Vagina (tissue), 2 donors: ENCODE results near the gene BAX. TPM values are rescaled to one million over a fixed set of nuclear protein-coding genes. Genes with fewer than 3 reads are reported as not detected.

ENCODE experiments used
- DNase-seq, 2 donors: peaks; one replicate each; pipeline ENCODE4 v3.0.0-alpha.2; 2017; ENCODE audit errors: extremely low spot score in 2 of 2
- H3K27ac ChIP-seq: fragments of 200-600 bp; sonication (generic); one replicate; pipeline ENCODE4 v1.5.1; 2019
- H3K27me3 ChIP-seq: fragments of 200-600 bp; sonication (generic); one replicate; pipeline ENCODE4 v1.5.1; 2019
- H3K36me3 ChIP-seq, 2 donors: fragments of 200-600 bp; sonication (generic); one replicate each; pipeline ENCODE4 v1.5.1; 2017 to 2019
- H3K4me1 ChIP-seq: fragments of 200-600 bp; sonication (generic); one replicate; pipeline ENCODE4 v1.5.1; 2019
- H3K4me3 ChIP-seq, 2 donors: fragments of 200-600 bp; sonication (generic); 1 replicate in 1 of 2; 2 replicates in 1 of 2; pipeline ENCODE4 v1.5.1; 2016 to 2019
- H3K9me3 ChIP-seq: fragments of 200-600 bp; sonication (generic); one replicate; pipeline ENCODE4 v1.5.1; 2019
- POLR2A ChIP-seq, 2 donors: fragments of 450-650 bp; IDR thresholded peaks; one replicate each; pipeline ENCODE4 v1.6.1; 2017; ENCODE audit warnings: antibody characterized with exemption in 2 of 2, mild to moderate bottlenecking in 2 of 2, moderate library complexity in 2 of 2
- POLR2AphosphoS5 ChIP-seq, 2 donors: sonication (generic); formaldehyde crosslinking; IDR thresholded peaks; one replicate each; pipeline ENCODE4 v1.9.0; 2017; ENCODE audit warnings: antibody characterized with exemption in 2 of 2, mild to moderate bottlenecking in 2 of 2, low read depth in 1 of 2; ENCODE audit not compliant: insufficient read depth in 1 of 2
- intact Hi-C: fragments of 100-400 bp; cut with DNase I; formaldehyde crosslinking; loops from one replicate; pipeline ENCODE4 v1.15.1; 2023
- total RNA-seq: library from RNA; depleted of rRNA; stranded (reverse); fragments of >200 nt; gene quantifications from one replicate; pipeline ENCODE4 v1.2.3, GENCODE V29; 2016
- TF ChIP-seq, protein P1 (sequence below), 3 experiments: fragments of 450-650 bp in 2 of 3; fragments of 200-600 bp in 1 of 3; sonication (generic) in 1 of 3; IDR thresholded peaks; one replicate each; pipeline ENCODE4 v1.5.1; 2017 to 2019; ENCODE audit warnings: antibody characterized with exemption in 3 of 3, mild to moderate bottlenecking in 2 of 3, moderate library complexity in 2 of 3

BAX gene
- total RNA-seq, 1 donor from 2014 or later, result 52.3 TPM

DNA sequence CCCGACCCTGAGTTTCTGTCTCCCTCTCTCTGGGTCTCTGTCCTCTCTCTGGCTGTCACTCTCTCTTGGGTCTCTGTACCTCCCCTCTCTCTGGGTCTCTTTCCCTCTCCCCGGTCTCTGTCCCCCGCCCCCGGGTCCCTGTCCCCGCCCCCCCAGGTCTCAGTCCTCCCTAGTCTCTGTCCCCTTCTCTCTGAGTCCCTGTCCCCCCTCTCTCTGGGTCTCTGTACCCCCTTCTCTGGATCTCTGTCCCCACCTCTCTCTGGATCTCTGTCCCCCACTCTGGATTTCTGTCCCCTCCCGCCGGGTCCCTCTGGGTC, 8.1 kb downstream of the BAX start:
- intact Hi-C loops, result loop anchor here (10.0 kb wide), 2 partner anchors 88 to 328 kb away; partner anchors contain the start of genes DBP and PPP1R15A
- no peak for DNase-seq
- Histone ChIP-seq H3K4me1 (peaks cover 49% of the 10 kb centered on the region), H3K27me3 (no peaks in the 10 kb centered on the region), H3K36me3 (peaks cover 0 to 8% of the 10 kb centered on the region in 2 donors), H3K9me3 (no peaks in the 10 kb centered on the region), H3K4me3 (no peak overlapping the region), H3K27ac (peak overlapping the region; percentile 96)
- no peak for TF ChIP-seq POLR2A (IDR thresholded peaks at IDR 0.05)
- no peak for TF ChIP-seq POLR2AphosphoS5 (IDR thresholded peaks at IDR 0.05; ENCODE audit: insufficient read depth in 1 of 2, low read depth in 1 of 2)

DNA sequence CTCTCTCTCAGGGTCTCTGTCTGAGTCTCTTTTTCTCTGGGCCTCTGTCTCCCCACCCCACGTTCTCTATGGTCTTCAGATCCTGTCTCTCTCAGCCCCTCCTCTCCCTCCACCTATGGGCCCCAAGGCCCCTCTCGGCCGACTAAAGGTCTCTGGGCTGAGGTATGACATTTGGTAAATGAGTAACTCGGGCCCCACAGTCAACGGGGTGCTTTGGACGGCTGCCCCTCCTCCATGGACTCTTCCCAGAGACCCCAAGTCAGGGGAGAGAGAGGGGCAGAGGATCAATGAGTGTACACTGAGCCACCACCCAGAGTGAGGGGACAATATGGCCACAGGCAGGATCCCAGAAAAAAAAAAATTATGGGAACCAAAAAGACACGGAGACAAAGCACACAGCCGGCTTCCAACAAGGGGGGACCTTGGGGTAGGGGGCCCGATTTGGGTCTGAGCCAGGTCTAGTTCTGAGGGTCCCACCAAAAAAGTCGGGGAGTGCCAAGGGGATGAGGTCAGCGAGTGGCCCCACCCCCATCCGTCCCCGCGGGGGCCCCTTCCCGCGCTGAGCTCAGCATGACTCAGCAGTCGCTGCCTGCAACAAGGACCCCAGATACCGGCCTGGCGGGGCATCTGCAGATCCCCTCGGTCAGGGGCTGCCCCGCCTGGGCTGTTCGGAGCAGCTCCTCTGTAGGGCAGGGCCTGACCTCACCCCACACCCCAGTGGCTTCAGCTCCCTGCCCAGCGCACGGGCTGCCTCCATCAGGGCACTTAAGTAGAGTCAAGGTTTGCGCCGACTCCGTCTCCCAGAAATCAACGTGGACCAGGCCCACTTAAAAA, 8.9 kb downstream of the BAX start:
- DNase-seq, result peak in 1 of 2 donors; percentile 93
- TF ChIP-seq POLR2A (IDR thresholded peaks at IDR 0.05), result peak in 1 of 2 donors; percentile 51
- TF ChIP-seq, protein P1, sequence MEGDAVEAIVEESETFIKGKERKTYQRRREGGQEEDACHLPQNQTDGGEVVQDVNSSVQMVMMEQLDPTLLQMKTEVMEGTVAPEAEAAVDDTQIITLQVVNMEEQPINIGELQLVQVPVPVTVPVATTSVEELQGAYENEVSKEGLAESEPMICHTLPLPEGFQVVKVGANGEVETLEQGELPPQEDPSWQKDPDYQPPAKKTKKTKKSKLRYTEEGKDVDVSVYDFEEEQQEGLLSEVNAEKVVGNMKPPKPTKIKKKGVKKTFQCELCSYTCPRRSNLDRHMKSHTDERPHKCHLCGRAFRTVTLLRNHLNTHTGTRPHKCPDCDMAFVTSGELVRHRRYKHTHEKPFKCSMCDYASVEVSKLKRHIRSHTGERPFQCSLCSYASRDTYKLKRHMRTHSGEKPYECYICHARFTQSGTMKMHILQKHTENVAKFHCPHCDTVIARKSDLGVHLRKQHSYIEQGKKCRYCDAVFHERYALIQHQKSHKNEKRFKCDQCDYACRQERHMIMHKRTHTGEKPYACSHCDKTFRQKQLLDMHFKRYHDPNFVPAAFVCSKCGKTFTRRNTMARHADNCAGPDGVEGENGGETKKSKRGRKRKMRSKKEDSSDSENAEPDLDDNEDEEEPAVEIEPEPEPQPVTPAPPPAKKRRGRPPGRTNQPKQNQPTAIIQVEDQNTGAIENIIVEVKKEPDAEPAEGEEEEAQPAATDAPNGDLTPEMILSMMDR (IDR thresholded peaks at IDR 0.05), result no peak
- TF ChIP-seq POLR2AphosphoS5 (IDR thresholded peaks at IDR 0.05; ENCODE audit: insufficient read depth in 1 of 2, low read depth in 1 of 2), result peak; percentile 81 to 94
- Histone ChIP-seq H3K27ac (peak overlapping the region; percentile 96), H3K4me3 (peak overlapping the region; percentile 72 to 87), H3K27me3 (no peaks in the 10 kb centered on the region), H3K36me3 (peaks cover 0 to 8% of the 10 kb centered on the region in 2 donors), H3K9me3 (no peaks in the 10 kb centered on the region), H3K4me1 (peaks cover 49% of the 10 kb centered on the region)
- intact Hi-C loops, result loop anchor here (10.0 kb wide), 2 partner anchors 89 to 329 kb away; partner anchors contain the start of genes DBP and PPP1R15A

DNA sequence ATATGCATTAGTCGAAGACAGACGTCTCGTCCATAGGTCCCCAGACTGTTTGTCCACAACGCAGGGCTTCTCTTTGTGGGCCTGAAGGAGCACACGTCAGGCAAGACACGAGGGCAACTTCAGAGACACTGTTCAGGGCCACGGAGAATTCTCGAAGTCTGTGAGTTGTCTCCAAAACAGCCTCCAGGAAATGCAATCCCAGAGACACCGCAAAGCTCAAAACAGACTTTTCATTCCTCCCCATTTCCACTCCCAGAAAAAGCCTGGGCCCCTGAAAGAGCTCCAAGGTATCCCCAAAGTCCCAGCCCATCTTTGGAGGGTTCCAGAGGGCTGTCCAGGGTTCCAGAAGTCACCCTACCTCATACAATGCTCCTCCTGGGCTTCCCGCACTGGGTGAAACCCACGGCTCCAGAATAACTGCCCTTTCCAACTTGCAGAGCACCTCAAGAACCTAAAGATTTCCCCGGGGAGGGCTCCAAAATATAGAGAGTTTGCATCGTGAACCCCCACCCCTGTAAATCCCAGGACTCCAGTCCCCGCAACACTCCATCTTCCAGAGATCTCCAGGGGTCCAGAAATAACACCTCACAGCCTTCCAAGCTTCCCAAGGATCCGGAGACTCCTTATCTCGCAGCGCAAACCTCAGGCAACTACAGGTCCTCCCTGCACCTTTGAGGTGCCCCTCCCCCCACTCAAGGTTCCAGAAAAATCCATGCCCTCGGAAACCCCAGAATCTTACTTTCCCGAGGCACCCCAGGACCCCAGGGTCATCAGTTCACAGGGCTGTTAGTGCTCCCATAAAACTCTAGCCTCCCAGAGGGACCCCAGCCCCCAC, 9.7 kb downstream of the BAX start:
- peaks cover 49% of the 10 kb centered on the region for H3K4me1 ChIP-seq
- TF ChIP-seq, protein P1 (IDR thresholded peaks at IDR 0.05), result no peak
- no peak for TF ChIP-seq POLR2AphosphoS5 (IDR thresholded peaks at IDR 0.05; ENCODE audit: insufficient read depth in 1 of 2, low read depth in 1 of 2)
- intact Hi-C loops, result loop anchor here (10.0 kb wide), 2 partner anchors 90 to 330 kb away; partner anchors contain the start of genes DBP and PPP1R15A

DNA sequence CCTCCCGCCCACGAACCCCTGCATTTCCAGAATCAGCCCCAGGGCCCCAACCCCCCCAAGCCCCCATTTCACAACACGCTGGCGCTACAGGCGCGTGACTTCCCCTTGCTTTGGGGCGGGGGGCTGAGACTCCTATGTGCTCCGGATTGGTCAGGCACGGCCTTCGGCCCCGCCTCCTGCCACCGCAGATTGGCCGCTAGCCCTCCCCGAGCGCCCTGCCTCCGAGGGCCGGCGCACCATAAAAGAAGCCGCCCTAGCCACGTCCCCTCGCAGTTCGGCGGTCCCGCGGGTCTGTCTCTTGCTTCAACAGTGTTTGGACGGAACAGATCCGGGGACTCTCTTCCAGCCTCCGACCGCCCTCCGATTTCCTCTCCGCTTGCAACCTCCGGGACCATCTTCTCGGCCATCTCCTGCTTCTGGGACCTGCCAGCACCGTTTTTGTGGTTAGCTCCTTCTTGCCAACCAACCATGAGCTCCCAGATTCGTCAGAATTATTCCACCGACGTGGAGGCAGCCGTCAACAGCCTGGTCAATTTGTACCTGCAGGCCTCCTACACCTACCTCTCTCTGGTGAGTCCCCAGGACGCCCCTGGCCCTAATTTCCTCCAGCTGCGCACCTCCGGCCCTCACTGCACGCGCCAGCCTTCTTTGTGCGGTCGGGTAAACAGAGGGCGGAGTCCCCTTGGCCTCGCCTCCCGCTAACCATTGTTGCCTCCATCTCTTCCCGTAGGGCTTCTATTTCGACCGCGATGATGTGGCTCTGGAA, 10.5 kb downstream of the BAX start, which contains the start of gene FTL:
FTL (plus strand) TSS at position 270 of the 766 bp plus-strand sequence; CDS start at position 469, 199 bp downstream.
- H3K27ac ChIP-seq, result peak within 1 kb of the TSS; percentile 96
- intact Hi-C loops, result loop anchor here (10.0 kb wide), 2 partner anchors 90 to 330 kb away; partner anchors contain the start of genes DBP and PPP1R15A
- peaks cover 49% of the 10 kb centered on the region for H3K4me1 ChIP-seq
- peak in 1 of 2 donors; percentile 99 for DNase-seq
- TF ChIP-seq, protein P1 (IDR thresholded peaks at IDR 0.05), result no peak
- TF ChIP-seq POLR2A (IDR thresholded peaks at IDR 0.05) (peak; percentile 43 to 100), POLR2AphosphoS5 (IDR thresholded peaks at IDR 0.05; ENCODE audit: insufficient read depth in 1 of 2, low read depth in 1 of 2) (peak; percentile 78 to 100)
- peak within 1 kb of the TSS; percentile 72 to 87 for H3K4me3 ChIP-seq
- H3K9me3 ChIP-seq, result no peaks in the 10 kb centered on the region
- no peaks in the 10 kb centered on the region for H3K27me3 ChIP-seq
- peaks cover 0 to 24% of the 10 kb centered on the region in 2 donors for H3K36me3 ChIP-seq

More for the DNA sequence above, 9.7 kb downstream of the BAX start:
- H3K27me3 ChIP-seq, result no peaks in the 10 kb centered on the region
- H3K36me3 ChIP-seq, result peaks cover 0 to 16% of the 10 kb centered on the region in 2 donors
- peak overlapping the region; percentile 96 for H3K27ac ChIP-seq
- H3K4me3 ChIP-seq, result peak overlapping the region; percentile 72 to 87
- DNase-seq, result peak in 1 of 2 donors; percentile 89
- H3K9me3 ChIP-seq, result no peaks in the 10 kb centered on the region
